ENCODE measurements around the gene ZNF124.

GRCh38 chr1:247115141-247115510, 56.7 kb downstream of the ZNF124 start:
- no peak for TF ChIP-seq CTCF (IDR thresholded peaks at IDR 0.05; ENCODE audit: low read depth, low read length, missing input control)
- TF ChIP-seq EGR1 (IDR thresholded peaks at IDR 0.05; ENCODE audit: low read depth in 2 of 2), result no peak
- TF ChIP-seq REST (IDR thresholded peaks at IDR 0.05), result no peak
- TF ChIP-seq YY1 (IDR thresholded peaks at IDR 0.05), result no peak
- no peak for TF ChIP-seq SP1 (IDR thresholded peaks at IDR 0.05)
- no peak for TF ChIP-seq RAD21 (IDR thresholded peaks at IDR 0.05)
- no peak for TF ChIP-seq TAF1 (conservative IDR thresholded peaks at IDR 0.05)
- no peak for TF ChIP-seq HNF4G (IDR thresholded peaks at IDR 0.05)
- no peak for TF ChIP-seq JUND (IDR thresholded peaks at IDR 0.05)
- TF ChIP-seq GABPA (IDR thresholded peaks at IDR 0.05 in 1 of 2, conservative IDR thresholded peaks at IDR 0.05 in 1 of 2), result no peak
- TF ChIP-seq MAX (IDR thresholded peaks at IDR 0.05), result no peak
- no peak for TF ChIP-seq FOXA1 (IDR thresholded peaks at IDR 0.05)
- no peak for TF ChIP-seq ATF3 (IDR thresholded peaks at IDR 0.05)

All from liver (tissue), 3 donors.